NCI-H1930 (cell line): ENCODE results near the gene ABLIM2.

Source experiments
- DNase-seq, 2 experiments: peaks; one replicate each; lab custom pipeline; 2025; lab: John Stamatoyannopoulos, UW

ABLIM2 gene

DNA sequence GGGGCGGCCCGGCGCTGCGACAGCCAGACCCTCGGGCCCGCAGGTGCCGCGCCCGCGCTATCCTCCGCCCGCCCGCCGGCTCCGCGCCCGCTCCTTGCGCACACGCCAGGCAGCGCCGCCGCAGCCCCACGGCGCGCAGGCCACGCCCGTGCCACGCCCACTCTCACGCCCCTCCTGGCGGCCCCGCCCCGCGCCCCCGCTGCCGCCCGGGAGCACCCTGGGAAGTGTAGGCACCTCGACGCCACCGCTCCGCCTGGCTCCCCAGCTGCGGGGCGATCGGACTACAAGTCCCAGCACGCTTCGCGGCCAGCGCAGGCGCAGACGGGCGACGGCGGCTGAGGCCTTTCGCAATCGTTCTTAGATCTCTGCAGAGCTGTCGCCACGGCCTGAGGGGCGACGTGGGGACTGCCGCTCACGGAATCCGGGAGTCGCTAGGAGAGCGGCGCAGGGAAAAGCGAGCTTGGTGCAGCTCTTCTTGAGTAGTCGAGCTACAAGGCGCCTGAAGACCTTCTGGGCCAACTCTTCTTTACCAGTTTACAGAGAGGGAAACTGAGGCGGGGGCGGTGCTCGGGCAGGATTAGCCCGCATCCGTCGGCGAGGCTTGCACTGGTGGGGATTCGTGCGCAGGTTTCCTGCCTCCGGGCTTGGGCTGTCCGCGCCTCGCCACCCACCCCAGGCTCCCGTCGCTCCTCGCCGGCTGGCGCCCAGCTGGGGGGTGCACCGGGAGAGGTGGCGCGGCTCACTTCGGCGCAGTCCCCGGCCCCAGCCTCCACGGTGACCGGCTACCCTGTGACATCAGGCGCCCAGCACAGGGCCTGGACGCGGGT lies at the start of gene ABLIM2:
ABLIM2 (minus strand) TSS at position 104 of the 827 bp plus-strand sequence. CDS start 124 bp downstream, outside the sequence.
- peak; percentile 94 to 97 for DNase-seq

GRCh38 chr4:8207314-8207713 lies 48.7 kb upstream of the ABLIM2 start:
- DNase-seq = no peak

DNA sequence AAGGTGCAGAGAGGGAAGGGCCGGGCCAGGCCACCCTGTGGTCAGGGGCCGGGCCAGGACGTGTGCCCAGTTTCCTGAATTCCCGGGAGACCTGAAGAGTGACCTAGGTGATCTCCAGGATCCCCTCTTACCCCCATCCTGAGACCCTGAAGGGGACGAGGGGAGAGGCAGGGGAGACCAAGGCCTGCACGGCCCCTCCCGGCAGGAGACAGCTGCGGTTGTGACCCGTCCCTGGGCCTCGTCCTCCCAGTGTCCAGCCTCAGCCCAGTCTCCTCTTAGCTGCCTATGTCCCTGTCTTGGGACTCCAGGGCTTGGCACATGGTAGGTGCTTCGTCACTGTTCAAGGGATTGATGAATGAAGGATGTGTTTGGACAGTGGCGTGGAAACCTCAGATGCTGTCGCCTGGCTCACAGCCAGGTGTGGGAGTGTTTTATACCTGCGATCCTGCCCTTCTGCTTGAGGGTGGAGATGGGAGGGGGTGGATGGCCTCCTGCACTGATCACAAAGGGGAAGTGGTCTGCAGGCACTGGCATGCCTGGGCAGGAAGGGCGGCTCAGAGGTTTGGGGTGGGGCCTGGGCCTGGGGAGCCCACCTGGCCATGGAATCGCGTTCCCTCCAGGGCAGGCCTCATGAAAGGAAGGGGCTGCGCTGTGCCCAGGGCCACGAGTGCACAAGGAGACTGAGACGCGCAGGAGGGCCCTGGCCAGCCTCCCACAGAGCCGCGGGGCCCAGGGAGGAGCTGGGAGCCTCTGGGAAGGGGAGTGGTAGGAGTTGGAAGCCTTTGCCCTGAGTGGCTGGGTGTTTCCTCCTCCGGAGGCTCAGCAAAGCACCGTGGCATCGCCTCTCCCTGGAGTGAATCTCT lies 47.4 kb upstream of the ABLIM2 start:
- no peak for DNase-seq

DNA sequence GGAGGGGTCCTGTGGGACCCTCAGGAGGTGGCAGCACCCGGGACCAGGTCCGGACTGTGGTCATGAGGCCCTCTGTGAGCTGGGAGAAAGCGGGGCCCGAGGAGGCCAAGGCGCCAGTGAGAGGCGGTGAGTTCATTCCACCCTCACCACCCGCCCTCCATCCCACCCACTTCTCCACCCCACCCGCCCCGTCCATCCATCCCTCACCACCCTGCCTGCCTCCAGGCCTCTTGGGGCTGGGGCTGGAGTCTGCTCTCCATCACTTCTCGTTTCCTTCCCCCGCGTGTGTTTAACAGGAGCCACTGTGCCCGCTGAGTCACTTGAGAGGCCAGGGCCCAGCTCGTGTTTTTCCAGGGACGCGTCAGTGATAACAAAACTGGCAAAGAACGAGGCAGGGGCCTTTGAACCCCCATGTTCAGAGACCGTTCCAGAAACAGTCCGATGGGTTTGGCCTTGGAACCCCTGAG lies 46.7 kb upstream of the ABLIM2 start:
- no peak for DNase-seq

GRCh38 chr4:8204576-8205227 lies 46.1 kb upstream of the ABLIM2 start:
- DNase-seq = no peak

DNA sequence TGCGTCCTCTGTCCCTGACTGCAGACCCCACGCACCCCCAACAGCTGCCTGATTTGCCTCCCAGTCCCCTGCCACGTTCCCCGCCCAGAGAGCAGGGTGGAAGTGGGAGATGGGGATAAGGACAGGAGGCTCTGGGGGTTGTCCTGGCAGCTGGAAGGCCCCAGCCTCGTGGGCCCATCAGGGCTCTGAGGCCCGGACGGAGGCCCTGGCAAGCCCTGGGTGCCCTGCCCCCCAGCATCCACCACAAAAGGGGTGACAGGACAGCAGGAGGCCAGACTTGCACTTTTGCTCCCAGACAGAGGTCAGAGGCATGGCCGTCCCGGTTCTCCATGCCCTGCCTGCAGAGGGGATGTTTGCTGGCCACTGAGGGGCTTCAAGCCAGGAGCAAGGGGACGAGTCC lies 45.2 kb upstream of the ABLIM2 start:
- DNase-seq = no peak

DNA sequence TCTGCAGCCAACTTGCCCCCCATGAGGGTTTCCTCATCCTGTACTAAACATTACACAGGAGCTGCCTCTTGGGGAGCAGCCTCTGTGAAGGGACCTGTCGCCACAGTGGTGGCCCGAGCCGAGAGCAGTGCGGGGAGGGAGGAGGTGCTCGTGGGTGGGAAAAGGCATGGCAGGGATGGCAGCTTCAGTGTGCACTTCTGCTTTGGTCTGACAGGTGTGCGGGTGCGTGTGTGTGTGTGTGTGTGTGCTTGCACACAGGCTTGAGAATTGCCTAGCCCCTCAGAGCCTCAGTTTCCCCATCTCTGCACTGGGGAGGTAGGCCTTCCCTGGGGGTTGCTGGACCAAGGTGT lies 44.4 kb upstream of the ABLIM2 start:
- DNase-seq = no peak

DNA sequence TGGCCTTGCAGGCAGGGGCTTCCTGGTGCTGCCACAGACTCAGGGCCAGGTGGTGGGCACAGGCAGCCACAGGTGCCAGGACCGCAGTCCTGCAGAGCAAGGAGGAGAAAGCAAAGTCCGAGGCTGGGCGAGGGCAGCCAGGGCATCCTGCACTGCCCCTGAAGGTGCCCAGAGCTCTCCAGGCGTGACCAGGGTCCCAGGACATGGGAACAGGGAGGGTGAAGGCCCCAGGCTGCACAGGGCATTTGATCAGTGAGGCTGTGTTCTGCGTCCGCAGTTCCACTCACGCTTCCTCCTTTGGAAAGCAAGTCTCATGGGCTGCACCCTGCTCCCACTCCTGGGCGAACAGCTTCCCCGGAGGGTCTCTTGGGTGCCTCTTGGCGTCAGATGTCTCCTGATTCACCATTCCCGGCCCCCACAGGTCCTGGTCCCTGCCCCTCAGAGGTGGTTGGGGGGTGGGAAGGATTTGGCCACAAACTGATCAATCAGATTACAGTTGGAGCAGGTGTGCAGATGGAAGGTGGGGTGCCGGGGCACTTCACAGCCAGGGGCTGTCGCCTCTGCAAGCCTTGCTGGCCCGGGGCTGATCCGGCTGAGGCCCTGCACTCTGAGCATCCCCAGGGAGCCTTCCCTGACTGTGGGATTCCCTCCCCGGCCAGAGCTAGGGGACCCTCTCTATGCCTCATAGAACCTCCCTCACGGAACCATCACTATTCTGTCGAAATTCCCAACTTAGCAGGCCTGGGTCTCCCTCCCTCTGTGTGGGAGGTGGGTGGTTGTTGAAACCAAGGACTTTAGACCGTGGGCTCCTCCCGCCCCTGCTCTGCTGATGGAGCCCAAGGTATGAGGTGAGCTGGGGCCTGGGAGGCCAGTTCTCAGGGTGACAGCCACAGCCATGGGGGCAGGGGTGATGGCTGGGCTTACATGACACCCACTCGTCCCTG lies 43.8 kb upstream of the ABLIM2 start:
- no peak for DNase-seq

- DNase-seq = no peak
These were observed 42.7 kb upstream of the ABLIM2 start for GRCh38 chr4:8201321-8201781.

DNA sequence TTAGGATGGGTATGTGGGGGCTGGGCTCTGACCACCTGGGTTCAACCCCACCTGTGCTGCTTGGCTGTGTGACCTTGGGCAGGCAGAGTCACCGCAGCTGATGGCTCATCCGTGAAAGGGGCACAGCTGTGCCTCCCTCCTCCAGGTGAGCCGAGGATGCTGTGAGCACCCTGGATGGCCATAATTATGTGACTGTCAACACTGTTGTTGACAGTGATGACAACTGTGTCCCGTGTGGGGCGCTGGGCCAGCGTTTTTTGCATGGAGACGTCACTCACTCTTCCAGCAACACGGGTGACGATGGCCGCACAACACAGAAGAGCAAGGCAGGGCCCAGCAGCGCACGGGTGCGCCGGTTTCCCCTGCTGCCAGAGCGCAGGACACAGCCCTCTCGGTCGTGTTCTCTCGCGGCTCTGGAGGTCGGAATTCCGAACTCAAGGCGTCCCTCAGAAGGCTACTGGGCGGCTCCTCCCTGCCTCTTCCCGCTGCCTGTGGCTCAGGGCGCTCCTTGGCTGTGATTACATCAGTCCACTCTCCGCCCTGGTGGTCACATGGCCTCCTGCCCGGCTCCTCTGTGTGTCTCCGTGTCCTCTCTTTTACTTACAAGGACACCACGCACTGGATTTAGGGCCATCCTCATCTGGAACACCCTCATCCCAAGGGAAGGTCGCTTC lies 41.8 kb upstream of the ABLIM2 start:
- DNase-seq = no peak

DNA sequence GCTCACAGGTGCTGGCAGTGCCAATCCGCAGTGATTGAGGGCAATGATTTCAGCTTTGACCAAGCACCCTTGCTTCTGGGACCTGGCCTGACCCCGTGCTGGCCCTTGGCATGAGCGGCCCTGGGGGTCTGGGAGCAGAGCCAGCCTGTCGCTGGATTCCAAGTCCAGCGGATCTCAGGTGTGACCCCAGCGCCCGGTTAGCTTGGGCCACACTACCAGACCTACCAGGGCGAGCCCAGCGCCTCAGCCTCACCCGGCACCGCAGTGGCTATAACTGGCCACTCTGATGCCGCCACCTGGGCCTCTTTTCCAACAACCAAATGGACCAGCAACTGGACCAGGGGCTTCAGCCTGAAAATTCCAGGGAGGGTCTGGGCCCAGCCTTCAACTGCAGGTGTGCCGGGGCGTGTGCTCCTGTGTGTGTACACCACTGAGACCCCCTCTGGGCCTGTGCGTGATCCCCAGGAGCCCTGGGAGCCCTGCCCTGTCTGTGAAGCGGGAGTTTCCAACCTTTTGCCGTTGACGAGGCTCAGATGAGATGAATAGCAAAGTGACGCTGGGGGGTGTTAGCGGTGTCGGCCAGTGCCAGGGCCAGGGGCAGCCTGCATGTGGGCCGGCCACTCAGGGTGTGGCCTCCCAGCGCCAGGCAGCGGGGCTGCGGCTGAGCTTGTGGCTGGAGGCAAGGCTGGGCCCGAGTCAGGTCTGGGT lies 41.1 kb upstream of the ABLIM2 start:
- DNase-seq = no peak

GRCh38 chr4:8198906-8199593 lies 40.4 kb upstream of the ABLIM2 start, which contains the start of gene SH3TC1:
TSS of gene SH3TC1 (plus strand) at chr4:8199290. CDS start at chr4:8205195, 5,905 bp downstream.
- no peak for DNase-seq

DNA sequence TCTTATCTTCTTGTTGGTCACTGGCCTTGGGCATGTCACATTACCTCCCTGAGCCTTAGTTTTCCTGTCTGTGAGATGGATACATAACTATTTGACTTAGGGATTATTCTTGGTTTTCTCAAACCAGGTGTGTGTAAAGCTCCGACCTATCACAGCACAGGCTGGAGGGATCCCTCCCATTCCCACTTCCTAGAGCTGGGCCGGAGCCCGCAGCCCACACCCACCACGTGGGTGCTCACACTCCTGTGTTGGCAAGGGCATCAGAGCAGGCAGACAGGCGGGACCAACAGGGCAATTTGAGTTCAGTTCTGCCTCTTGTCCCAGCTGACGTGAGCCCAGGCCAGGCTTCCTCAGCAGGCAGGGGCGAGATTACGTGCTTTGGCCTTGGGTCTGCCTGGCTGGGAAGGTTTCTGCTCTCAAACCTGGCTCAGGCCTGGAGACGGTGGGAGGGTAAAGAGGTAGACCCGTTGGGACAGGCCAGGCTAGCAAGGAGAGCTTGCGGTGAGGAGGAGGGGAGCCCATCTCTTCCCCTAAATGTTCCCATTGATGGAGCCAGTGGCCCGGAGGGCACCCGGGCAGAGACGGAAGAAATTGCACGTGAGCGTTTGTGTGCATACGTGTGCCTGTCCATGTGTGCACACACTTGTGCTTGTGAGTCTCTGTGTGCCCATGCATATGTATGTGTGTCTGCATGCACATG lies 39.7 kb upstream of the ABLIM2 start:
- DNase-seq = no peak

DNA sequence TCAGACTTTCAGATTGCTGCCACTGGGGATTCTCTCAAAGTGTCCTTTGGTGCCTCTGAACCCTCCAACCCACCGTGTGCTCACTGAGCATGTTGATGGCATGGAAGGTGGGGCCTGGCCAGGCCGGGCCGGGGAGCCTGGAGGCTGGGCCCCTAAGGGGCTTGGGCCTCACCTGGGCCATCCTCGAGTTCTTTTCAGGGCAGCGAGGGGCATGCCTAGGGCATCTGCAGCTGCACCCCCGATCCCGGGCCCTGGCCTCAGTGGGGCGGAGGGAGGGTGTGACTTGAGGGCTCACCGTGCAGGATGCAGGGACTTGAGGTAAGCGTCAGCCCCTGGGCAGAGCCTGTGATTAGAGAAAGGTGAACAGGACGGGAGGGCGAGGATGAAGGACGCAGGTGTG lies 38.9 kb upstream of the ABLIM2 start:
- DNase-seq = no peak

GRCh38 chr4:8195841-8196458 lies 37.3 kb upstream of the ABLIM2 start:
- DNase-seq = no peak

- no peak for DNase-seq
These were observed 36.8 kb upstream of the ABLIM2 start for GRCh38 chr4:8195431-8195830.

GRCh38 chr4:8194306-8195242 lies 36.0 kb upstream of the ABLIM2 start:
- DNase-seq = no peak
